A673 (cell line): ENCODE results near the gene TSPYL2.

Experiments used
- CTCF ChIP-seq: fragments of 300-800, 200-600 bp; sonication (generic); conservative IDR thresholded peaks from 2 replicates; pipeline ENCODE4 v1.5.1; 2017; ENCODE audit warnings: low read depth, mild to moderate bottlenecking, antibody characterized with exemption, low read length, moderate library complexity, mixed read lengths
- EZH2 ChIP-seq: fragments of 200-600 bp; sonication (generic); IDR thresholded peaks from 2 replicates; pipeline ENCODE4 v1.6.1; 2017; ENCODE audit warnings: borderline replicate concordance, low read depth, mild to moderate bottlenecking, mixed read lengths, antibody characterized with exemption, low read length; ENCODE audit not compliant: poor library complexity, severe bottlenecking

DNA sequence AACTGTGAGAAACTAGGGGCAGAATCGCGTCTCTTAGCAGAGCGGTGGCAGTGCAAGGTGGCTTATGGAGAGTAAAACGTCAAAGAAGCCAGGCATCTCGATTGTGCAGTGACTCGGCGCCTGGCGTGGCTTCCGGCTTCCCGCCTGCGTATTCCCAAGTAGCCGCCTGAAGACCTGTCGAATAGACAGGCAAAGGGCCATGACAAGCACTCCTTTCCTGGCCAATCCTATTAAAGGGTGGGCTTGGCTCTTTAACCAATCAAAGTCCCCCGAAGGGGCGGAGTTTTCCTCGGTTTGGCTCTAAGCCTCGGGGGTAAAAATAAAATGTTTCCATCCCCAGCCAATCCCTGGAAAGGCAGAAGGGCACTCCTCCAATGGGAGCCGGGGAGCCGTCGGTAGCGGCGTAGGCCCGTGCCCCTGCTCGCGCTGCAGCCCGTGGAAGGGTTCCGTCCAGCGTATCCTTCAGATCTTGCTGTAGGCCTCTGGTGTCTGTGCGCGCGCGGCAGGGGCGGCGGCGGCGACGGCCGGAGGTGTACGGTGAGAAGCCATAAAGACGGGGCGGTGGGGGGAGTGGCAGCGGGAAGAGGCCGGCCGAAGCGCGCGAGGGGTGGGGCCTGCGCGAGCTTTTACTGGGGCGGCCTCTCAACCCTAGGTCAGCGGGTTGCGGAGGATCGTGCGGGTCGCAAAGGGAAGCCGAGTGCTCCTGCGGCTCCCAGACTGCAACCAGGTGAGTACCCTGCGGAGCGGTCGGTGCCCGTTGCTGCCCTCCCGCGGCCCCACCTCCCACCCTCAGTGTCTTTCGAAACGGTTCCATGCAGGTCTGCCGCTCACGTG is 11.8 kb downstream of the TSPYL2 start, which contains the start of gene KANTR:
- no peak for TF ChIP-seq CTCF
- TF ChIP-seq EZH2 = no peak
